ENCODE results near the gene IL34. TPM values are rescaled to one million over a fixed set of nuclear protein-coding genes. Genes with fewer than 3 reads are reported as not detected.

IL34 gene
- total RNA-seq, 1 experiment from 2014 or later, result 4.4 TPM

DNA sequence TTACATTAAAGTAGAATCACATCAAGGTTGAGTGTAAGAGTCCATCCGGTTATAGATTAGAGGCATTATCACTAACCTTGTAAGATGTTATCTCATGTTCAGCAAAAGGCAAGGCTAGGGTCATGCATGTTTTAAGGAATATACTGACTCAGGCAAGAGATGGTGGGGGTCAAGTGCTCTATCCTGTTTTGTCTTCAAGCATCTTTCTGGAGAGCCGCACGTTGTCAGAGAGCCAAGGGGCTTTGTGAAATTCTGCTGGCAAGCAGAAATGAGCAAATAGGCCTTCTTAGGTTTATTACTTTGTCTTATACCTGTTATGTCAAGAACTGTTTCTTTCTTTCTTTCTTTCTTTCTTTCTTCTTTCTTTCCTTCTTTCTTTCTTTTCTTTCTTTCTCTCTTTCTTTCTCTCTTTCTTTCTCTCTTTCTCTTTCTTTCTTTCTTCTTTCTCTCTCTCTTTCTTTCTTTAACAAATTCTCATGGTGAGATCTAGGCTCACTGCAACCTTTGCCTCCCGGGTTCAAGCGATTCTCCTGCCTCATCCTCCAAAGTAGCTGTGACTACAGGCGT is 47.3 kb upstream of the IL34 start:
- H3K56ac ChIP-seq (ENCODE audit: insufficient read length, low read depth, low read length), result no peak overlapping the region
- no CpG with 5 or more reads among the region's 6 CpGs for WGBS (ENCODE audit: extremely low coverage, insufficient read length, low lambda C conversion rate)
- H3K4ac ChIP-seq (ENCODE audit: low read depth, low read length), result no peak overlapping the region
- TF ChIP-seq, protein P1, sequence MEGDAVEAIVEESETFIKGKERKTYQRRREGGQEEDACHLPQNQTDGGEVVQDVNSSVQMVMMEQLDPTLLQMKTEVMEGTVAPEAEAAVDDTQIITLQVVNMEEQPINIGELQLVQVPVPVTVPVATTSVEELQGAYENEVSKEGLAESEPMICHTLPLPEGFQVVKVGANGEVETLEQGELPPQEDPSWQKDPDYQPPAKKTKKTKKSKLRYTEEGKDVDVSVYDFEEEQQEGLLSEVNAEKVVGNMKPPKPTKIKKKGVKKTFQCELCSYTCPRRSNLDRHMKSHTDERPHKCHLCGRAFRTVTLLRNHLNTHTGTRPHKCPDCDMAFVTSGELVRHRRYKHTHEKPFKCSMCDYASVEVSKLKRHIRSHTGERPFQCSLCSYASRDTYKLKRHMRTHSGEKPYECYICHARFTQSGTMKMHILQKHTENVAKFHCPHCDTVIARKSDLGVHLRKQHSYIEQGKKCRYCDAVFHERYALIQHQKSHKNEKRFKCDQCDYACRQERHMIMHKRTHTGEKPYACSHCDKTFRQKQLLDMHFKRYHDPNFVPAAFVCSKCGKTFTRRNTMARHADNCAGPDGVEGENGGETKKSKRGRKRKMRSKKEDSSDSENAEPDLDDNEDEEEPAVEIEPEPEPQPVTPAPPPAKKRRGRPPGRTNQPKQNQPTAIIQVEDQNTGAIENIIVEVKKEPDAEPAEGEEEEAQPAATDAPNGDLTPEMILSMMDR (conservative IDR thresholded peaks at IDR 0.05), result no peak
- no peaks in the 10 kb centered on the region for H3K23me2 ChIP-seq (ENCODE audit: insufficient read length, low read depth, low read length, poor library complexity, severe bottlenecking)
- H2AFZ ChIP-seq (ENCODE audit: low read length), result no peak overlapping the region
- no peaks in the 10 kb centered on the region; the same call in 1 of the 2 replicates for H3K79me2 ChIP-seq (ENCODE audit: insufficient read depth, low read length)
- no peak overlapping the region for H3K18ac ChIP-seq (ENCODE audit: insufficient read length, low read depth, low read length)
- H2BK20ac ChIP-seq (ENCODE audit: low read depth, low read length, poor library complexity, severe bottlenecking), result no peak overlapping the region
- Mint-ChIP-seq H3K36me3 (ENCODE audit: insufficient read depth in 1 of 3, low read depth in 3 of 3) (no peaks in the 10 kb centered on the region), H3K27ac (no peak overlapping the region), H3K9me3 (no peaks in the 10 kb centered on the region), H3K4me3 (no peak overlapping the region; a peak in 1 of 5 replicates), H3K27me3 (ENCODE audit: low read depth) (peaks cover 13% of the 10 kb centered on the region), H3K4me1 (no peaks in the 10 kb centered on the region)
- no peak overlapping the region for H3K23ac ChIP-seq (ENCODE audit: insufficient read length, low read depth, low read length)
- H2BK12ac ChIP-seq (ENCODE audit: insufficient read length, low read depth, low read length), result no peak overlapping the region
- no peak overlapping the region for H3T11ph ChIP-seq (ENCODE audit: low read length)
- no peak overlapping the region for H2BK5ac ChIP-seq (ENCODE audit: insufficient read length, low read length)
- H3K27me3 ChIP-seq (ENCODE audit: insufficient read depth, low read length), result no peaks in the 10 kb centered on the region
- no peak overlapping the region for H4K8ac ChIP-seq (replicated peaks; ENCODE audit: insufficient read length, low read depth, low read length)
- H4K5ac ChIP-seq (ENCODE audit: insufficient read length, low read depth, low read length), result no peak overlapping the region
- no peak overlapping the region for H3K9ac ChIP-seq (ENCODE audit: extremely low read depth, insufficient read length, low read length)
- H3K4me2 ChIP-seq (ENCODE audit: insufficient read depth, insufficient read length, low read length), result no peak overlapping the region
- no peak overlapping the region for H3K27ac ChIP-seq (ENCODE audit: insufficient read length, low read depth, low read length)
- no peak overlapping the region for H4K91ac ChIP-seq (ENCODE audit: insufficient read length, low read depth, low read length)
- no peak overlapping the region for H2BK15ac ChIP-seq (ENCODE audit: low read depth, low read length)
- no peak overlapping the region for H3K14ac ChIP-seq (ENCODE audit: insufficient read depth, low read length)
- no peaks in the 10 kb centered on the region for H3K9me3 ChIP-seq (ENCODE audit: control insufficient read depth, low read depth, low read length)
- H3K4me1 ChIP-seq (ENCODE audit: insufficient read depth, low read length), result no peaks in the 10 kb centered on the region
- H3K79me1 ChIP-seq (ENCODE audit: insufficient read depth, low read depth, low read length, poor library complexity, severe bottlenecking), result no peaks in the 10 kb centered on the region
- H2AK5ac ChIP-seq (ENCODE audit: insufficient read length, low read length), result no peak overlapping the region
- H4K20me1 ChIP-seq (ENCODE audit: control insufficient read depth, insufficient read depth, insufficient read length), result no peaks in the 10 kb centered on the region
- H2BK120ac ChIP-seq (ENCODE audit: low read depth, low read length, poor library complexity, severe bottlenecking), result no peak overlapping the region
- DNase-seq, result no peak

All from H9 (cell line).